CD4-positive, alpha-beta T cell (primary cell): ENCODE measurements around the gene MICAL3. TPM values are rescaled to one million over a fixed set of nuclear protein-coding genes. Genes with fewer than 3 reads are reported as not detected.

Experiments
- ATAC-seq: fragments of 200-7000 bp; cut with Tn5 transposase; one replicate; pipeline ENCODE4 v1.10.0; 2022; ENCODE audit warnings: mild to moderate bottlenecking; ENCODE audit not compliant: poor library complexity
- CTCF ChIA-PET: fragments of 350-600 bp; sonication (Branson Sonifier 250); formaldehyde crosslinking; loops from one replicate; lab custom pipeline; 2021; ENCODE audit warnings: antibody characterized with exemption, inconsistent platforms; lab: Charles Lee
- POLR2A ChIA-PET: fragments of 350-600 bp; sonication (Branson Sonifier 250); formaldehyde crosslinking; loops from one replicate; lab custom pipeline; 2021; ENCODE audit warnings: antibody characterized with exemption, inconsistent platforms; lab: Charles Lee
- DNase-seq, 14 experiments: peaks; one replicate each; pipeline ENCODE4 v3.0.0-alpha.2; 2013 to 2020; ENCODE audit warnings: mixed read lengths in 2 of 14
- H3K27ac ChIP-seq, 2 donors: one replicate each; pipeline versions ENCODE4 v1.5.1 to v1.7.0; 2013; ENCODE audit warnings: low read length in 2 of 2, low read depth in 1 of 2, mild to moderate bottlenecking in 1 of 2
- H3K27me3 ChIP-seq, 2 experiments: 1 replicate in 1 of 2; 2 replicates in 1 of 2; pipeline versions ENCODE4 v1.6.1 to v1.7.0; 2013; ENCODE audit warnings: low read length in 2 of 2, control low read depth in 1 of 2, mild to moderate bottlenecking in 1 of 2, moderate library complexity in 1 of 2; ENCODE audit not compliant: insufficient read depth in 2 of 2, control insufficient read depth in 1 of 2
- H3K36me3 ChIP-seq: one replicate; pipeline ENCODE4 v1.6.1; 2013; ENCODE audit warnings: low read length, control low read depth; ENCODE audit not compliant: insufficient read depth
- H3K4me1 ChIP-seq: one replicate; pipeline ENCODE4 v1.6.1; 2013; ENCODE audit warnings: low read length, control low read depth; ENCODE audit not compliant: insufficient read depth
- H3K4me3 ChIP-seq: one replicate; pipeline ENCODE4 v1.5.1; 2013; ENCODE audit warnings: mild to moderate bottlenecking, low read length, moderate library complexity
- H3K9me3 ChIP-seq, 2 experiments: 1 replicate in 1 of 2; 2 replicates in 1 of 2; pipeline versions ENCODE4 v1.6.1 to v1.7.0; 2013; ENCODE audit warnings: low read length in 2 of 2, mild to moderate bottlenecking in 2 of 2, control low read depth in 1 of 2, moderate library complexity in 1 of 2; ENCODE audit not compliant: control insufficient read depth in 1 of 2, insufficient read depth in 1 of 2
- H3K27ac Mint-ChIP-seq: one replicate; pipeline ENCODE4 v1.8.0; 2020; ENCODE audit warnings: mixed read lengths
- H3K27me3 Mint-ChIP-seq: one replicate; pipeline ENCODE4 v1.8.0; 2021; ENCODE audit warnings: mixed read lengths
- H3K36me3 Mint-ChIP-seq: one replicate; pipeline ENCODE4 v1.8.0; 2021; ENCODE audit warnings: low read depth, mixed read lengths
- H3K4me1 Mint-ChIP-seq: one replicate; pipeline ENCODE4 v1.8.0; 2021; ENCODE audit warnings: low read depth, mixed read lengths
- H3K4me3 Mint-ChIP-seq: one replicate; pipeline ENCODE4 v1.8.0; 2020; ENCODE audit warnings: mild to moderate bottlenecking, mixed read lengths
- H3K9me3 Mint-ChIP-seq: one replicate; pipeline ENCODE4 v1.8.0; 2020; ENCODE audit warnings: mixed read lengths
- CTCF ChIP-seq: fragments of 200-600 bp; IDR thresholded peaks from one replicate; pipeline ENCODE4 v1.8.0; 2022; ENCODE audit warnings: antibody characterized with exemption, mild to moderate bottlenecking
- intact Hi-C, 2 experiments: fragments of 100-400 bp; cut with DNase I in 1 of 2; cut with micrococcal nuclease in 1 of 2; formaldehyde crosslinking; loops; one replicate each; pipeline versions ENCODE4 v1.15.1 to v1.9.0; 2023 to 2025; cut with DNase I, micrococcal nuclease
- total RNA-seq, 174 experiments: library from RNA in 2 of 174; stranded (reverse) in 2 of 174; gene quantifications; one replicate each; pipeline ENCODE4 v1.2.3 and lab custom pipeline; 2021 to 2026

Gene MICAL3
- total RNA-seq, 2 experiments from 2014 or later = 9.4 to 9.9 TPM

- TF ChIP-seq CTCF = no peak
- Histone ChIP-seq H3K9me3 (no peaks in the 10 kb centered on the region), H3K4me1 (no peaks in the 10 kb centered on the region), H3K27ac (no peak overlapping the region), H3K36me3 (no peaks in the 10 kb centered on the region), H3K4me3 (no peak overlapping the region), H3K27me3 (peaks cover 13 to 17% of the 10 kb centered on the region in 2 experiments)
- no peak for ATAC-seq
- Mint-ChIP-seq H3K36me3 (no peaks in the 10 kb centered on the region), H3K4me1 (no peaks in the 10 kb centered on the region), H3K9me3 (no peaks in the 10 kb centered on the region), H3K27me3 (peaks cover 34% of the 10 kb centered on the region), H3K27ac (no peak overlapping the region), H3K4me3 (no peak overlapping the region)
- CTCF ChIA-PET = no interaction called here
- POLR2A ChIA-PET = no interaction called here
- no peak for DNase-seq
- intact Hi-C loops = no loop called here
These were observed 45.7 kb upstream of the MICAL3 start for GRCh38 chr22:18070041-18070440.

GRCh38 chr22:18069041-18069440, 44.7 kb upstream of the MICAL3 start:
- ChIA-PET POLR2A (no interaction called here), CTCF (no interaction called here)
- Mint-ChIP-seq H3K9me3 (no peaks in the 10 kb centered on the region), H3K4me3 (no peak overlapping the region), H3K27me3 (peaks cover 43% of the 10 kb centered on the region), H3K27ac (no peak overlapping the region), H3K36me3 (no peaks in the 10 kb centered on the region), H3K4me1 (no peaks in the 10 kb centered on the region)
- H3K4me1 ChIP-seq = no peaks in the 10 kb centered on the region
- H3K27me3 ChIP-seq = peaks cover 15 to 23% of the 10 kb centered on the region in 2 experiments
- no peaks in the 10 kb centered on the region for H3K9me3 ChIP-seq
- no peak for ATAC-seq
- no peaks in the 10 kb centered on the region for H3K36me3 ChIP-seq
- TF ChIP-seq CTCF = no peak
- no peak for DNase-seq
- H3K27ac ChIP-seq = no peak overlapping the region
- intact Hi-C loops = no loop called here
- no peak overlapping the region for H3K4me3 ChIP-seq

- H3K27ac Mint-ChIP-seq = no peak overlapping the region
- no peak for DNase-seq
- ChIA-PET CTCF (no interaction called here), POLR2A (no interaction called here)
- H3K4me1 Mint-ChIP-seq = no peaks in the 10 kb centered on the region
- H3K36me3 Mint-ChIP-seq = no peaks in the 10 kb centered on the region
- intact Hi-C loops = no loop called here
- no peak for TF ChIP-seq CTCF
- H3K4me3 ChIP-seq = no peak overlapping the region
- H3K27ac ChIP-seq = no peak overlapping the region
- H3K9me3 Mint-ChIP-seq = no peaks in the 10 kb centered on the region
- H3K4me1 ChIP-seq = no peaks in the 10 kb centered on the region
- H3K9me3 ChIP-seq = no peaks in the 10 kb centered on the region
- H3K4me3 Mint-ChIP-seq = no peak overlapping the region
- peaks cover 17 to 25% of the 10 kb centered on the region in 2 experiments for H3K27me3 ChIP-seq
- ATAC-seq = no peak
- H3K36me3 ChIP-seq = no peaks in the 10 kb centered on the region
- peaks cover 43% of the 10 kb centered on the region for H3K27me3 Mint-ChIP-seq
These were observed 44.1 kb upstream of the MICAL3 start for GRCh38 chr22:18068381-18068988.
